Gastrocnemius medialis (tissue), 4 donors: ENCODE data around the gene FRS2.

Experiments used
- CTCF ChIP-seq, 5 experiments: fragments of 450-650 bp in 3 of 5; fragments of 200-600 bp in 2 of 5; sonication (generic) in 2 of 5; IDR thresholded peaks in 4 of 5; conservative IDR thresholded peaks in 1 of 5; 1 replicate in 4 of 5; 2 replicates in 1 of 5; pipeline ENCODE4 v1.5.1; 2016 to 2019; ENCODE audit warnings: antibody characterized with exemption in 5 of 5, mild to moderate bottlenecking in 3 of 5, moderate library complexity in 3 of 5
- POLR2A ChIP-seq, 2 donors: fragments of 450-650 bp; IDR thresholded peaks; one replicate each; pipeline ENCODE4 v1.6.1; 2017; ENCODE audit warnings: antibody characterized with exemption in 2 of 2, mild to moderate bottlenecking in 2 of 2, moderate library complexity in 2 of 2

GRCh38 chr12:69585189-69586062 lies 115.2 kb downstream of the FRS2 start, which contains the start of gene CCT2:
- TF ChIP-seq CTCF (IDR thresholded peaks at IDR 0.05 in 4 of 5, conservative IDR thresholded peaks at IDR 0.05 in 1 of 5) (peak in 4 of 5 experiments; percentile 18 to 32 (median 26)), POLR2A (IDR thresholded peaks at IDR 0.05) (peak; percentile 87 to 90)
